Subcutaneous adipose tissue (tissue), 4 donors: ENCODE measurements around the gene ZFAND5. TPM values are rescaled to one million over a fixed set of nuclear protein-coding genes. Genes with fewer than 3 reads are reported as not detected.

ENCODE experiments used
- total RNA-seq, 4 donors: library from RNA; depleted of rRNA; stranded (reverse); fragments of >200 nt; gene quantifications; one replicate each; pipeline ENCODE4 v1.1.0, GENCODE V29; 2016
- TF ChIP-seq, protein P1 (sequence below): fragments of 450-650 bp; IDR thresholded peaks from one replicate; pipeline ENCODE4 v1.5.1; 2016; ENCODE audit warnings: low read depth, mild to moderate bottlenecking, control low read depth, antibody characterized with exemption, moderate library complexity

Gene ZFAND5
- total RNA-seq, 4 donors from 2014 or later = 685 to 1,221 (median 791) TPM

GRCh38 chr9:72322678-72323077 lies 42.3 kb downstream of the ZFAND5 start:
- TF ChIP-seq, protein P1, sequence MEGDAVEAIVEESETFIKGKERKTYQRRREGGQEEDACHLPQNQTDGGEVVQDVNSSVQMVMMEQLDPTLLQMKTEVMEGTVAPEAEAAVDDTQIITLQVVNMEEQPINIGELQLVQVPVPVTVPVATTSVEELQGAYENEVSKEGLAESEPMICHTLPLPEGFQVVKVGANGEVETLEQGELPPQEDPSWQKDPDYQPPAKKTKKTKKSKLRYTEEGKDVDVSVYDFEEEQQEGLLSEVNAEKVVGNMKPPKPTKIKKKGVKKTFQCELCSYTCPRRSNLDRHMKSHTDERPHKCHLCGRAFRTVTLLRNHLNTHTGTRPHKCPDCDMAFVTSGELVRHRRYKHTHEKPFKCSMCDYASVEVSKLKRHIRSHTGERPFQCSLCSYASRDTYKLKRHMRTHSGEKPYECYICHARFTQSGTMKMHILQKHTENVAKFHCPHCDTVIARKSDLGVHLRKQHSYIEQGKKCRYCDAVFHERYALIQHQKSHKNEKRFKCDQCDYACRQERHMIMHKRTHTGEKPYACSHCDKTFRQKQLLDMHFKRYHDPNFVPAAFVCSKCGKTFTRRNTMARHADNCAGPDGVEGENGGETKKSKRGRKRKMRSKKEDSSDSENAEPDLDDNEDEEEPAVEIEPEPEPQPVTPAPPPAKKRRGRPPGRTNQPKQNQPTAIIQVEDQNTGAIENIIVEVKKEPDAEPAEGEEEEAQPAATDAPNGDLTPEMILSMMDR = no peak

- TF ChIP-seq, protein P1 = no peak
These were observed 42.7 kb downstream of the ZFAND5 start for GRCh38 chr9:72322259-72322658.

GRCh38 chr9:72315510-72316311 lies 49.3 kb downstream of the ZFAND5 start:
- TF ChIP-seq, protein P1 = no peak

DNA sequence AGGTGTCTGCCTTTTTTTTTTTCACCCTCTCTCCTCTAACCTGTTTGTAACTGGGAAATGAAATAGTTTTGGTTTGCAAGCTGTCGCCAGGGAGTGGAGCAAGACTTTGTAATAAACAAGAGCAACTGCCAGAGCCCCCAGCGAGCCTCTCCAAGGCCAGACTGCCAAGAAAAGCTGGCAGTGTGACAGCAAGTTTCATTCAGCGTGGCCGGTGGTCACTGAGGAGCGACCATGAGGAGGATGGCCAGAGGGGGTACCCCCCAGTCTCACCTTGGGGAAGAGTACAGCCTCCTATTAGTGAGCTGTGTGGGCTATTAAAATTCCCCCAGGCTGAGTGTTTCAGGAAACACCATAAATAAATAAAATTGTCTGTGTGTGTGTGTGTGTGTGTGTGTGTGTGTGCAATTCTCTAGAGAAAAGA lies 49.9 kb downstream of the ZFAND5 start:
- TF ChIP-seq, protein P1 = no peak

GRCh38 chr9:72313507-72313906 lies 51.5 kb downstream of the ZFAND5 start:
- TF ChIP-seq, protein P1 = no peak

DNA sequence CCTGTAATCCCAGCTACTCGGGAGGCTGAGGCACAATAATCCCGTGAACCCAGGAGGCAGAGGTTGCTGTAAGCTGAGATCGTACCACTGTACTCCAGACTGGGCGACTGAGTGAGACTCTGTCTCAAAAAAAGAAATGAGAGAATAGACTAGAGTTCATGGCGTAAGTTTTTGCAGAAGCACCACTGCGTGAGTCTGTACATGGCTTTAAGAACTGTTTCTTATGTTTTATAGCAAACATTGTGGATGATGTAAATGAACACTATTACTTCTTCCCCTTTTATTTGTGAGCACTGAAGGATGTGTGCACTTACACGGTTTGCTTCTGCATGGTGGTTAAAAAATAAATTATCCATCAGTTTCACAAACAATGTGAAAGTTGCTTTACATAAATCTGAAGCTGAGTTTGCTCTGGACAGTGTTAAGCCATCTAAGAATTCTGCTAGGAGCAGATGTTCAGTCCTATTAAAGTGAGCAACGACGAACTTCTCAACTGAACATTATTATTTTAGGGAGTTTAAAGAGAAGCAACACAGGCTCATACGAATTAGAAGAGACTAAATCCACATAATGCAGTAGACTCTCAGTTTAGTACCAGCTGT lies 52.5 kb downstream of the ZFAND5 start:
- TF ChIP-seq, protein P1 = no peak

- TF ChIP-seq, protein P1 = no peak
These were observed 55.5 kb downstream of the ZFAND5 start for GRCh38 chr9:72309364-72310133.
